ENCODE data around the gene TMEM184A. TPM values are rescaled to one million over a fixed set of nuclear protein-coding genes. Genes with fewer than 3 reads are reported as not detected.

Gene TMEM184A
- total and polyA plus RNA-seq, 2 experiments from 2014 or later, result not detected

GRCh38 chr7:1548944-1549343 lies 7.1 kb downstream of the TMEM184A start:
- Histone ChIP-seq H4K20me1 (ENCODE audit: insufficient read depth) (no peaks in the 10 kb centered on the region), H3K79me2 (ENCODE audit: insufficient read depth) (no peaks in the 10 kb centered on the region), H3K4me3 (no peak overlapping the region), H3K27me3 (replicated peaks; ENCODE audit: insufficient read depth) (no peaks in the 10 kb centered on the region), H2AFZ (no peak overlapping the region), H3K9me3 (ENCODE audit: low read depth) (no peaks in the 10 kb centered on the region), H3F3A (ENCODE audit: insufficient read depth) (no peaks in the 10 kb centered on the region), H3K9me2 (ENCODE audit: insufficient read depth) (no peaks in the 10 kb centered on the region), H3K36me3 (ENCODE audit: low read depth) (no peaks in the 10 kb centered on the region), H3K9ac (no peak overlapping the region), H3K4me2 (ENCODE audit: unreplicated experiment) (no peak overlapping the region), H3K27ac (no peak overlapping the region), H3K4me1 (ENCODE audit: insufficient read depth) (no peaks in the 10 kb centered on the region)
- WGBS, 2 experiments (ENCODE audit: low coverage in 1 of 2, low lambda C conversion rate in 2 of 2, missing lambda C conversion rate in 2 of 2), result 77 to 78% methylated on average over 14 of the region's 14 CpGs
- in situ Hi-C loops (cut with MboI), result no loop called here
- TF ChIP-seq EZH2phosphoT487 (IDR thresholded peaks at IDR 0.05; ENCODE audit: insufficient read depth, low read depth), result no peak
- TF ChIP-seq EZH2 (IDR thresholded peaks at IDR 0.05; ENCODE audit: insufficient read depth, poor library complexity, severe bottlenecking), result no peak
- no peak for DNase-seq

- Histone ChIP-seq H3K4me3 (no peak overlapping the region), H3K4me2 (ENCODE audit: unreplicated experiment) (no peak overlapping the region), H3K9me2 (ENCODE audit: insufficient read depth) (no peaks in the 10 kb centered on the region), H3K9ac (no peak overlapping the region), H3K79me2 (ENCODE audit: insufficient read depth) (no peaks in the 10 kb centered on the region), H3K27ac (no peak overlapping the region), H3K9me3 (ENCODE audit: low read depth) (no peaks in the 10 kb centered on the region), H2AFZ (no peak overlapping the region), H3K27me3 (replicated peaks; ENCODE audit: insufficient read depth) (no peaks in the 10 kb centered on the region), H3K36me3 (ENCODE audit: low read depth) (no peaks in the 10 kb centered on the region), H4K20me1 (ENCODE audit: insufficient read depth) (no peaks in the 10 kb centered on the region), H3K4me1 (ENCODE audit: insufficient read depth) (no peaks in the 10 kb centered on the region), H3F3A (ENCODE audit: insufficient read depth) (no peaks in the 10 kb centered on the region)
- 63 to 70% methylated on average over 13 to 17 of the region's 17 CpGs for WGBS, 2 experiments (ENCODE audit: low coverage in 1 of 2, low lambda C conversion rate in 2 of 2, missing lambda C conversion rate in 2 of 2)
- TF ChIP-seq EZH2phosphoT487 (IDR thresholded peaks at IDR 0.05; ENCODE audit: insufficient read depth, low read depth) (no peak), EZH2 (IDR thresholded peaks at IDR 0.05; ENCODE audit: insufficient read depth, poor library complexity, severe bottlenecking) (no peak)
- in situ Hi-C loops (cut with MboI), result no loop called here
- no peak for DNase-seq
These were observed 7.6 kb downstream of the TMEM184A start for GRCh38 chr7:1548438-1548831.

GRCh38 chr7:1547777-1548437 lies 8.1 kb downstream of the TMEM184A start:
- no peaks in the 10 kb centered on the region for H3K79me2 ChIP-seq (ENCODE audit: insufficient read depth)
- no peaks in the 10 kb centered on the region for H3F3A ChIP-seq (ENCODE audit: insufficient read depth)
- H3K9me2 ChIP-seq (ENCODE audit: insufficient read depth), result no peaks in the 10 kb centered on the region
- H3K27me3 ChIP-seq (replicated peaks; ENCODE audit: insufficient read depth), result no peaks in the 10 kb centered on the region
- in situ Hi-C loops (cut with MboI), result no loop called here
- no peak overlapping the region for H3K4me2 ChIP-seq (ENCODE audit: unreplicated experiment)
- H3K9me3 ChIP-seq (ENCODE audit: low read depth), result no peaks in the 10 kb centered on the region
- no peaks in the 10 kb centered on the region for H3K4me1 ChIP-seq (ENCODE audit: insufficient read depth)
- no peak overlapping the region for H3K27ac ChIP-seq
- H2AFZ ChIP-seq, result no peak overlapping the region
- H3K9ac ChIP-seq, result no peak overlapping the region
- TF ChIP-seq EZH2 (IDR thresholded peaks at IDR 0.05; ENCODE audit: insufficient read depth, poor library complexity, severe bottlenecking) (no peak), EZH2phosphoT487 (IDR thresholded peaks at IDR 0.05; ENCODE audit: insufficient read depth, low read depth) (no peak)
- no peaks in the 10 kb centered on the region for H4K20me1 ChIP-seq (ENCODE audit: insufficient read depth)
- H3K4me3 ChIP-seq, result no peak overlapping the region
- no peak for DNase-seq
- no peaks in the 10 kb centered on the region for H3K36me3 ChIP-seq (ENCODE audit: low read depth)
- WGBS, 2 experiments (ENCODE audit: low coverage in 1 of 2, low lambda C conversion rate in 2 of 2, missing lambda C conversion rate in 2 of 2), result 76 to 80% methylated on average over 28 of the region's 35 CpGs

- WGBS, 2 experiments (ENCODE audit: low coverage in 1 of 2, low lambda C conversion rate in 2 of 2, missing lambda C conversion rate in 2 of 2), result 89 to 92% methylated on average over 26 to 30 of the region's 41 CpGs
These were observed 8.9 kb downstream of the TMEM184A start for GRCh38 chr7:1546909-1547776.

More at GRCh38 chr7:1546909-1547776, 8.9 kb downstream of the TMEM184A start:
- Histone ChIP-seq H3K79me2 (ENCODE audit: insufficient read depth) (no peaks in the 10 kb centered on the region), H3K27ac (no peak overlapping the region), H2AFZ (no peak overlapping the region), H4K20me1 (ENCODE audit: insufficient read depth) (no peaks in the 10 kb centered on the region), H3K4me2 (ENCODE audit: unreplicated experiment) (no peak overlapping the region), H3K9me3 (ENCODE audit: low read depth) (no peaks in the 10 kb centered on the region), H3K9me2 (ENCODE audit: insufficient read depth) (no peaks in the 10 kb centered on the region), H3K4me3 (no peak overlapping the region), H3K27me3 (replicated peaks; ENCODE audit: insufficient read depth) (no peaks in the 10 kb centered on the region), H3K4me1 (ENCODE audit: insufficient read depth) (no peaks in the 10 kb centered on the region), H3K36me3 (ENCODE audit: low read depth) (no peaks in the 10 kb centered on the region; the same call in 1 of the 2 replicates), H3F3A (ENCODE audit: insufficient read depth) (peaks cover 3% of the 10 kb centered on the region; the same call in 1 of the 2 replicates), H3K9ac (no peak overlapping the region)
- DNase-seq, result no peak
- no peak for TF ChIP-seq EZH2 (IDR thresholded peaks at IDR 0.05; ENCODE audit: insufficient read depth, poor library complexity, severe bottlenecking)
- no peak for TF ChIP-seq EZH2phosphoT487 (IDR thresholded peaks at IDR 0.05; ENCODE audit: insufficient read depth, low read depth)
- in situ Hi-C loops (cut with MboI), result no loop called here

Measured in GM23248 (cell line).